Measurements from ENCODE around the gene P2RY11.

GRCh38 chr19:10116085-10116865 lies 4.8 kb downstream of the P2RY11 start:
- no peak for TF ChIP-seq CTCF (conservative IDR thresholded peaks at IDR 0.05; ENCODE audit: low read length)
- TF ChIP-seq EZH2phosphoT487 (IDR thresholded peaks at IDR 0.05; ENCODE audit: borderline replicate concordance): no peak

Measured in Loucy (cell line).